T-cell (primary cell): Measurements from ENCODE around the gene GRIN2C. TPM values are rescaled to one million over a fixed set of nuclear protein-coding genes. Genes with fewer than 3 reads are reported as not detected.

Experiments
- ATAC-seq, 4 experiments: fragments of 200-7000 bp in 3 of 4; fragments of 150-1000 bp in 1 of 4; cut with Tn5 transposase; replicated peaks in 1 of 4; 1 replicate in 3 of 4; 2 replicates in 1 of 4; pipeline ENCODE4 v1.10.0; 2021; ENCODE audit warnings: moderate library complexity in 3 of 4, mild to moderate bottlenecking in 2 of 4, moderate number of reproducible peaks in 1 of 4
- CTCF ChIA-PET, 2 donors: fragments of 300-600 bp; sonication (Branson Sonifier 250); formaldehyde crosslinking; loops; one replicate each; lab custom pipeline; 2022; ENCODE audit warnings: antibody characterized with exemption in 2 of 2; lab: Charles Lee
- POLR2A ChIA-PET, 2 donors: fragments of 300-600 bp; sonication (Branson Sonifier 250); formaldehyde crosslinking; loops; one replicate each; lab custom pipeline; 2022; ENCODE audit warnings: antibody characterized with exemption in 2 of 2; lab: Charles Lee
- DNase-seq, 35 experiments: peaks; one replicate each; pipeline versions ENCODE4 v3.0.0 to v3.0.0-alpha.2; 2013 to 2023
- H3K27ac ChIP-seq: one replicate; pipeline ENCODE4 v1.5.1; 2013; ENCODE audit warnings: low read length
- H3K27me3 ChIP-seq, 2 experiments: replicated peaks in 1 of 2; 1 replicate in 1 of 2; 2 replicates in 1 of 2; pipeline versions ENCODE4 v1.6.1 to v1.7.0; 2013; ENCODE audit warnings: low read length in 1 of 2, mixed read lengths in 1 of 2; ENCODE audit not compliant: control insufficient read depth in 2 of 2, insufficient read depth in 2 of 2; ENCODE audit errors: extremely low read depth in 1 of 2
- H3K36me3 ChIP-seq, 2 donors: 1 replicate in 1 of 2; 2 replicates in 1 of 2; pipeline versions ENCODE4 v1.6.1 to v1.7.0; 2013; ENCODE audit warnings: low read length in 1 of 2; ENCODE audit not compliant: control insufficient read depth in 2 of 2, insufficient read depth in 1 of 2; ENCODE audit errors: extremely low read depth in 1 of 2
- H3K4me1 ChIP-seq, 2 experiments: 1 replicate in 1 of 2; 2 replicates in 1 of 2; pipeline versions ENCODE4 v1.6.1 to v1.7.0; 2013; ENCODE audit warnings: low read length in 2 of 2, mixed read lengths in 1 of 2; ENCODE audit not compliant: insufficient read depth in 2 of 2, control insufficient read depth in 1 of 2; ENCODE audit errors: extremely low read depth in 1 of 2
- H3K4me3 ChIP-seq, 2 donors: 1 replicate in 1 of 2; 2 replicates in 1 of 2; pipeline versions ENCODE4 v1.5.1 to v1.7.0; 2013; ENCODE audit warnings: mild to moderate bottlenecking in 2 of 2, low read length in 1 of 2, moderate library complexity in 1 of 2; ENCODE audit not compliant: control insufficient read depth in 1 of 2; ENCODE audit errors: extremely low read depth in 1 of 2
- H3K9me3 ChIP-seq: 2 replicates; pipeline ENCODE4 v1.7.0; 2013
- H3K27ac Mint-ChIP-seq, 2 donors: one replicate each; pipeline ENCODE4 v1.8.0; 2020 to 2021; ENCODE audit warnings: mild to moderate bottlenecking in 2 of 2, mixed read lengths in 2 of 2
- H3K27me3 Mint-ChIP-seq, 2 donors: one replicate each; pipeline ENCODE4 v1.8.0; 2021 to 2022; ENCODE audit warnings: mixed read lengths in 2 of 2
- H3K36me3 Mint-ChIP-seq: one replicate; pipeline ENCODE4 v1.8.0; 2021; ENCODE audit warnings: mixed read lengths
- H3K4me1 Mint-ChIP-seq, 3 donors: one replicate each; pipeline ENCODE4 v1.8.0; 2020 to 2022; ENCODE audit warnings: mixed read lengths in 3 of 3, mild to moderate bottlenecking in 1 of 3
- H3K4me3 Mint-ChIP-seq, 3 donors: one replicate each; pipeline ENCODE4 v1.8.0; 2020 to 2022; ENCODE audit warnings: mild to moderate bottlenecking in 3 of 3, mixed read lengths in 3 of 3, moderate library complexity in 3 of 3
- H3K9me3 Mint-ChIP-seq, 3 donors: one replicate each; pipeline ENCODE4 v1.8.0; 2020 to 2022; ENCODE audit warnings: mixed read lengths in 3 of 3
- WGBS: methylation state at CpG from one replicate; pipeline ENCODE4 v1.1.5; 2013; ENCODE audit warnings: missing lambda C conversion rate; ENCODE audit not compliant: insufficient coverage; 5-methylcytosine and 5-hydroxymethylcytosine counted together
- total RNA-seq, 35 experiments: library from RNA in 6 of 35; stranded (reverse) in 6 of 35; fragments of 120-200 nt in 1 of 35; gene quantifications; one replicate each; pipeline versions ENCODE4 v1.2.1 to v1.2.4 and lab custom pipeline; 2013 to 2026

The GRIN2C gene
- total RNA-seq, 5 donors from 2014 or later (not counting 1 experiment from before 2014, with no cell fraction given): not detected

DNA sequence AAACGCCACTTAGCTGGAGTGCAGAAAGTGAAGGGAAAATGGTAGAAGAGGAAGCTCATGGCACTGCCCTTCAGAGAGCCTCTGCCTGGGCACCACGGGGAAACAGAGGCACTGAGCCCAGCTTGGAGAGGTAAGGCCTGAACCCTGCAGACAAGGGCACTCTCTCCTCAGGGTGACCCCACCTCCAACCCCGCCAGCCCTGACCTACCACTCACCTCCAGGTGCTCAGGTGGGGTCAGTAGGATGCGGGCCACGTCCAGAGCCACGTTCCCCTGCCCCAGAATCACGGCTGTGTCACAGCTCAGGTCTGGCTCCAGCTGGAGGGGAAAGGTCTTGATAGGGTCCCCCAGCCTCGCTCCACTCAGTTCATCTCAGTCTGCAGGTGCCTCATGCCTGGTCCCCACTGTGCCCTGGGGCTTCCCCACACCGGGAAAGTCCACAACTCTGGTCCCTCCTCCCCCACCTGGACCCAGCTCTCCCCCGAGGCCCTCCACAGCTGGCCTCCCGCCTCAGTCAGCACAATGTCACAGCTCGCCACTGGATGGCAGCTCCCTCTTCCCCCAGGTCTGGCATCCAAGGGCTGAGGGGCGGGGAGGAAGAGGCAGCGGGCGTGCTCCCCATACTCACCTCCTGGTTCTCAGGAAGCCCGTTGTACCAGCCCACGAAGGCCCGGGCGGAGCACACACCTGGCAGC, 6.0 kb upstream of the GRIN2C start:
- CTCF ChIA-PET: interaction anchor here (0.6 to 1.9 kb wide), 6 partner anchors 74 to 797 kb away, joined by 3 to 5 read pairs (median 4); no protein-coding TSS in a partner anchor
- Mint-ChIP-seq H3K4me3 (no peak overlapping the region), H3K9me3 (no peaks in the 10 kb centered on the region)

DNA sequence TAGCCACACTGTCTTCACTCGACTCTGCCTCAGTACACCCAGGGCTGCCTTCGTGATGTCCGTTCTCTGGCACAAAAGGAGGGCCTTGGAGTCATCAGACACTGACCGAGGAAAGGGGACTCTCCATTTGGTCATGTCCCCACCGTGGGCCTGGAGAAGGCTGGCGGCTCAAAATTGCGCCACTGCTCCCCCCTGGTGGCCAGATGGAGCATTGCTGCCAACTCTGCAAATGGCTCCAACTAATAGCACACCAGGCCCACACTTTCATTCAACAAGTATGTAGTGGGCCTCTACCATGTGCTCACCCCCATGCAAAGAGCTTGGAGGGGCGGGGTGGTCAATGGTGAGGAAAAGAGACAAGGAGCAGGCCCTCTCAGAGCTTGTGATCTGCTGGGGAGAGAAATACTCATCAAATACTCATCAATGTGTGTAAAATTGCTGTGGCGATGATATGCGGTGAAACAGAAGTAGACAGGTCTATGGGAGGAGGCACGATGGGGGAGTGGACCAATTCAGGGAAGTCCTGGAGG, 5.2 kb upstream of the GRIN2C start:
- no peak overlapping the region for H3K27ac Mint-ChIP-seq
- Histone ChIP-seq H3K9me3 (no peaks in the 10 kb centered on the region), H3K4me1 (peaks cover 11 to 25% of the 10 kb centered on the region in 2 experiments), H3K4me3 (no peak overlapping the region), H3K27me3 (peaks cover 0 to 36% of the 10 kb centered on the region in 2 experiments), H3K36me3 (peaks cover 0 to 2% of the 10 kb centered on the region in 2 donors), H3K27ac (no peak overlapping the region)
- POLR2A ChIA-PET: interaction anchor here in 1 of 2 donors (0.6 kb wide), 1 partner anchor 59 kb away, joined by 3 read pairs; the partner anchor contains the start of gene OTOP2
- CTCF ChIA-PET: interaction anchor here (0.6 to 1.9 kb wide), 5 partner anchors 73 to 299 kb away, joined by 3 to 5 read pairs (median 4); no protein-coding TSS in a partner anchor
- H3K4me1 Mint-ChIP-seq: peaks cover 15 to 30% (median 23%) of the 10 kb centered on the region in 3 donors
- 48% methylated on average over 6 of the region's 11 CpGs for WGBS
- DNase-seq (peak; percentile 19 to 82 (median 55)), ATAC-seq (peak; percentile 58 to 67 (median 59))
- H3K36me3 Mint-ChIP-seq: peaks cover 5% of the 10 kb centered on the region
- no peak overlapping the region for H3K4me3 Mint-ChIP-seq
- no peaks in the 10 kb centered on the region for H3K9me3 Mint-ChIP-seq
- H3K27me3 Mint-ChIP-seq: peaks cover 4 to 15% of the 10 kb centered on the region in 2 donors

More for the DNA sequence above, 6.0 kb upstream of the GRIN2C start:
- POLR2A ChIA-PET: no interaction called here
- Histone ChIP-seq H3K4me1 (peaks cover 6 to 18% of the 10 kb centered on the region in 2 experiments), H3K4me3 (no peak overlapping the region), H3K27ac (no peak overlapping the region), H3K9me3 (no peaks in the 10 kb centered on the region), H3K36me3 (peaks cover 0 to 2% of the 10 kb centered on the region in 2 donors), H3K27me3 (peaks cover 0 to 28% of the 10 kb centered on the region in 2 experiments)
- ATAC-seq: no peak
- H3K27ac Mint-ChIP-seq: no peak overlapping the region
- peaks cover 10 to 23% (median 17%) of the 10 kb centered on the region in 3 donors for H3K4me1 Mint-ChIP-seq
- peaks cover 5% of the 10 kb centered on the region for H3K36me3 Mint-ChIP-seq
- 81% methylated on average over 15 of the region's 19 CpGs for WGBS
- peaks cover 4 to 10% of the 10 kb centered on the region in 2 donors for H3K27me3 Mint-ChIP-seq
- DNase-seq: no peak

GRCh38 chr17:74864297-74864865, 4.7 kb upstream of the GRIN2C start:
- Mint-ChIP-seq H3K4me1 (peaks cover 15 to 25% (median 23%) of the 10 kb centered on the region in 3 donors), H3K27ac (no peak overlapping the region), H3K4me3 (no peak overlapping the region), H3K36me3 (peaks cover under 1% of the 10 kb centered on the region), H3K9me3 (no peaks in the 10 kb centered on the region), H3K27me3 (peaks cover 4 to 15% of the 10 kb centered on the region in 2 donors)
- no peak for ATAC-seq
- Histone ChIP-seq H3K27me3 (peaks cover 0 to 40% of the 10 kb centered on the region in 2 experiments), H3K4me1 (peaks cover 11 to 30% of the 10 kb centered on the region in 2 experiments), H3K9me3 (no peaks in the 10 kb centered on the region), H3K27ac (no peak overlapping the region), H3K4me3 (no peak overlapping the region), H3K36me3 (peaks cover 0 to 2% of the 10 kb centered on the region in 2 donors)
- DNase-seq: no peak
- ChIA-PET CTCF (interaction anchor here (0.6 to 1.9 kb wide), 4 partner anchors 31 to 299 kb away, joined by 3 to 5 read pairs (median 4); no protein-coding TSS in a partner anchor), POLR2A (interaction anchor here in 1 of 2 donors (0.6 kb wide), 1 partner anchor 60 kb away, joined by 3 read pairs; the partner anchor contains the start of gene OTOP2)
- WGBS: 91% methylated on average over 11 of the region's 15 CpGs

DNA sequence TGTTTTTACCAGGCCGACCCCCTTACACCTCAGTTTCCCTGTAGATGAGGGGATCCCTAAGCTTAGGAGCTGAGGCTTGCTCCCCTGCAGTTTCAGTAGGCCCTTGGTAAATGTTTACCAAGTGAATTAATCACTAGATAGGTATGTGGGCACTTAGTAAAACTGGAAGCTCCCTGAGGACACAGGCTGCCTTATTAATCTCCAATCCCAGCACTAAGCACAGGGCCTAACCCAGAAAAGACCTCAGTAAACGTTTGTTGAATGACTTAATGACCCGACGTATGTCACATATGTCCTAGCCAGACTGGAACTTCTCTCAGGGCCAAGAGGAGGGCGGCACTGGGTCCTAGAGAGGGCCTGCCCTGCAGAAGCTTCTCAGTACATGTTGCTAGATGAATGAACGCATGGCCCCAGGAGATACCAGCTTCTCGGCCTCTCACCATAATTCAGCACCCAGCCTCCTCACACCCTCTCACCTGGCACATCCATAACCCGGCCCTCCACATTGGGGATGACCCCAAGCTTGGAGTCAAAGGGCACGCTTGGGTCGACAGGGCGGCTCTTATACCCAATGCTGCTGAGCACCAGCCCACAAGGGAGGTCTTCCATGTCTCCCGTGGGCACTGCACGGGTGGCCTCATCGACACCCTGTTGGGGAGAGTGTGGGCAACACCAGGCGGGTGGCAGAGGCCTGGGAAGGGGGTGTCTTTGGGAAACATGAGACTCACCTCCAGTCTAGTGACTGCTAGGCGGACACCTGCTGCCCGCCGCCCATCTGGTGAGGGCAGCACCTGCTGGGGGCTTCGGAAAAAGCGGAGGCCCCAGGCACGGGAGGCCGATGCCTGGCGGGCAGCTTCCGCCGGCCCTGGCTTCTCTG, 4.0 kb upstream of the GRIN2C start:
- H3K36me3 ChIP-seq: no peaks in the 10 kb centered on the region
- ATAC-seq (no peak), DNase-seq (no peak)
- no peak overlapping the region for H3K27ac Mint-ChIP-seq
- H3K4me3 Mint-ChIP-seq: peak overlapping the region in 1 of 3 donors; percentile 16
- H3K27me3 ChIP-seq: peaks cover 3 to 47% of the 10 kb centered on the region in 2 experiments
- H3K4me3 ChIP-seq: no peak overlapping the region
- 93% methylated on average over 20 of the region's 25 CpGs for WGBS
- no peak overlapping the region for H3K27ac ChIP-seq
- ChIA-PET CTCF (interaction anchor here (0.6 to 2.3 kb wide), 5 partner anchors 9 to 298 kb away, joined by 3 to 10 read pairs (median 3); partner anchors contain the start of gene FDXR (in 1 of the 2)), POLR2A (no interaction called here)
- no peaks in the 10 kb centered on the region for H3K9me3 ChIP-seq
- peaks cover 11 to 21% of the 10 kb centered on the region in 2 donors for H3K27me3 Mint-ChIP-seq
- H3K36me3 Mint-ChIP-seq: no peaks in the 10 kb centered on the region
- H3K4me1 Mint-ChIP-seq: peaks cover 18 to 28% (median 25%) of the 10 kb centered on the region in 3 donors
- no peaks in the 10 kb centered on the region for H3K9me3 Mint-ChIP-seq
- peaks cover 11 to 36% of the 10 kb centered on the region in 2 experiments for H3K4me1 ChIP-seq

DNA sequence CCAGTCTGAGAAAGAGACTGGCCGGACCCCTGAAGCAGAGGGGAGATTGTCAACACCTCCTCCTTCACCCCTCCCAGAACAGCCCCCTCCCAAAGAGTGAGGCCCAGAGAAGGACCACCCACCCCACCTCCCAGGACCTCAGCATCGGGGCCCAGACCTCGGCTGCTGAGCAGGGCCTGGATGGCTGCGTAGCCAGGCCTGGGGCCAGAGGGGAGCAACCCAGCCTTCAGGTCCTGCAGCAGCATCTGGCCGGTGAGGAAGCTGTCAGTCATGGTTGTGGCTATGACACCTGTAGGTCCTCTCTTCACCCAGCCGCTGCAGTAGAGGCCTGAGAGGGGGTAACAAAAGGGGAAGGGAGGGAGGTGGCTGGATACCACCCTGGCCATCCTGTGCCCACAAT, 3.2 kb upstream of the GRIN2C start:
- ChIA-PET CTCF (interaction anchor here (0.6 to 2.3 kb wide), 9 partner anchors 10 to 206 kb away, joined by 3 to 10 read pairs (median 5); partner anchors contain the start of gene FDXR (in 1 of the 2)), POLR2A (no interaction called here)
- H3K36me3 Mint-ChIP-seq: no peaks in the 10 kb centered on the region
- ATAC-seq: no peak
- DNase-seq: no peak
- H3K36me3 ChIP-seq: no peaks in the 10 kb centered on the region
- H3K9me3 ChIP-seq: no peaks in the 10 kb centered on the region
- H3K4me3 ChIP-seq: no peak overlapping the region
- H3K4me1 ChIP-seq: peaks cover 11 to 36% of the 10 kb centered on the region in 2 experiments
- H3K9me3 Mint-ChIP-seq: no peaks in the 10 kb centered on the region
- peaks cover 16 to 25% of the 10 kb centered on the region in 2 donors for H3K27me3 Mint-ChIP-seq
- no peak overlapping the region for H3K27ac Mint-ChIP-seq
- H3K4me1 Mint-ChIP-seq: peaks cover 18 to 30% (median 25%) of the 10 kb centered on the region in 3 donors
- no peak overlapping the region for H3K27ac ChIP-seq
- peaks cover 4 to 52% of the 10 kb centered on the region in 2 experiments for H3K27me3 ChIP-seq
- H3K4me3 Mint-ChIP-seq: peak overlapping the region in 1 of 3 donors; percentile 16
- WGBS: 100% methylated on average over 2 of the region's 6 CpGs
